HG02885 (cell line): ENCODE results near the gene INAVA.

ENCODE experiments used
- ATAC-seq: cut with Tn5 transposase; IDR thresholded peaks from one replicate; pipeline ENCODE4 v1.9.1; 2021; ENCODE audit warnings: mild to moderate bottlenecking; ENCODE audit not compliant: unreplicated experiment, poor library complexity

INAVA gene, protein sequence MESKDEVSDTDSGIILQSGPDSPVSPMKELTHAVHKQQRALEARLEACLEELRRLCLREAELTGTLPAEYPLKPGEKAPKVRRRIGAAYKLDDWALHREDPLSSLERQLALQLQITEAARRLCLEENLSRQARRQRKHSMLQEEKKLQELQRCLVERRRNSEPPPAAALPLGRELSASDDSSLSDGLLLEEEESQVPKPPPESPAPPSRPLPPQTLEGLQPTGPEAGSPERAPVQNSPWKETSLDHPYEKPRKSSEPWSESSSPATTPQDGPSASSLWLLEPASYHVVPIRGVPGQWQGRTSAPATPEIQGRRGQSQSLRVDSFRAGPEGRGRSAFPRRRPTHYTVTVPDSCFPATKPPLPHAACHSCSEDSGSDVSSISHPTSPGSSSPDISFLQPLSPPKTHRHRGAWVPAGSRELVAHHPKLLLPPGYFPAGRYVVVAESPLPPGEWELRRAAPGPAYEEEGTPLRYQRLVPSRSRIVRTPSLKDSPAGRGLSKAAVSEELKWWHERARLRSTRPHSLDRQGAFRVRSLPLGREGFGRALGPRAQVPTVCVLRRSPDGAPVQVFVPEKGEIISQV

DNA sequence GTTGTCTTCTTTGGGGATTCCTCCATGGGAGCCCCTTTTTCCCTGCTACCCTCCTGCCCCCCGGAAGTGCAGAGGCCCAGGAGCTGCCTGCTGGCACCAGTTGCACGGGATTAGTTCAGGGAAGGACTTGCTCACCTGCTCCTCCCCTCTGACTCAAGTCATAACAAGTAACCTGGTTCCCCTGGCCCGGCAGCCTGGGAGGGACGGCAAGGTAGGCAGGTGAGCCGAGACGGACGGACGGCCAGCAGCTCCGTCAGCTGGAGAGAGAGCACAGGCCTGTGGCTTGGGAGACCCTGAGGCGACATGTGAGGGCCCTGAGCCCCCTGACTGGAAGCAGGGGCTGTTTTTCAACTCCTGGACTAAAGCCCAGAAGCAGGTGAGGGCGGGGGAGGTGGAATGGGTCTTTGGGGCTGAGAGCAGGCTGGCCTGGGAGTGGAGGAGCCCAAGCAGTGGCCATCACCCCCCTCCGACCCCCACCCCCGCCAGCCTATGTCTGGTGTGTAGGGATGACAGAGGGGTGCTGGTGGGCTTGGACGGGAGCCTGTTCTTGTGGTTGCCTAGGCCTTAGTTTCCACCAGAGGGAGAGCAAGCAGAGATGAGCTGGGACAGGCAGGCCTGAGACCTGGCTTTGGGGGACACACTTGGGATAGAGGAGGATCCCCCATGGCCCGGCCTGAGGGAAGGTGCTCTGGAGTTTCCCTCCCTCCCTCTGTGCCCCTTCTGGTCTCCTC, at the start of gene INAVA:
Gene INAVA, plus strand, starts transcription at position 189 of the 731 bp plus-strand sequence. CDS start 3,501 bp downstream, outside the sequence.
- ATAC-seq = no peak

DNA sequence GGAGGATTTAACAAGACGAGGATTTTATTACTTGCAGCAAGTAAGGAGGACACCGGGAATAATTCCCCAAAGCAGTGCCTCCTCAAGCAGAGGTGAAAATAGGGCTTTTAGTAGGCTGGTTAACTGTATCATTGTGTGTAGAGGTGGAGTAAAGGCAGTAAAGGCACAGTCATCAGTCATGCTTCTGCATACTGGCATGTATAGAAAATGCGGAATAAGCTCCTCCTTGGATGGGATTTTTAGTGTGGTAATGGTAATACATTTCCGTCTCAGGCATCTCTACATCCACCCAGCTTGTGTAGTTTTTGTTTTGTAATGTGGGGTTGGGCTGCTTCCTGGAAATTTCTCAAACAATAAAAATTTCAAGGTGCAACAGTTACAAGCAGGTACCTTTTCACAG, 49.3 kb upstream of the INAVA start:
- no peak for ATAC-seq

DNA sequence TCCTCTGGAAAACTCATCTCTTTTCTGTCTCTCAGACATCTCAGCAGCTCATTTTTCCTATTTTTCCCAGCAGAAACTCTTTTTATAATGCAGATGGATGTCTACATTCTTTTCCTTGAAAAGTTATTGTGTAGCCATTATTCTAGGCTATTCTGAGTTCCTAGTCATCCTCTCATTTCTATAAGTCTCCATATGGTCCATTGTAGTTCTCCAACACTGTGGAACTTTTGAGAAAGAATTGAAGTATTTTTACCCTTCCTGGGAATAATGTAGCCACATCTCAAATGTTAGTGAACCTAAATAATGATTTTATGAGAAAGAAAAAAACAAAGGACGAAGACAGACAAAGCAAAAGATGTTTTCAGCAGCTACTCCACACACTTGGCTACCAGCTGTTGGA, 48.3 kb upstream of the INAVA start:
- ATAC-seq = no peak

DNA sequence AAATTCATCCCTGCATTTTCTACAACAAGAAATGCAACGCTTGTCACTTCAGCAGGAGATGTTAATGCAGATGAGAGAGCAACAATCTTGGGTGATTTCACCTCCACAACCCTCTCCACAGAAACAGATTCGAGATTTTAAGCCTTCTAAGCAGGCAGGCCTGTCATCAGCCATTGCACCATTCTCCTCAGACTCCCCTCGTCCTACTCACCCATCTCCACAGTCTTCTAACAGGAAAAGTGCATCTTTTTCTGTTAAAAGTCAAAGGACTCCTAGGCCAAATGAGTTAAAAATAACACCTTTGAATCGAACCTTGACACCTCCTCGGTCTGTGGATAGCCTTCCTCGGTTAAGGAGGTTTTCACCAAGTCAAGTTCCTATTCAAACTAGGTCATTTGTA, 45.3 kb upstream of the INAVA start:
- no peak for ATAC-seq

DNA sequence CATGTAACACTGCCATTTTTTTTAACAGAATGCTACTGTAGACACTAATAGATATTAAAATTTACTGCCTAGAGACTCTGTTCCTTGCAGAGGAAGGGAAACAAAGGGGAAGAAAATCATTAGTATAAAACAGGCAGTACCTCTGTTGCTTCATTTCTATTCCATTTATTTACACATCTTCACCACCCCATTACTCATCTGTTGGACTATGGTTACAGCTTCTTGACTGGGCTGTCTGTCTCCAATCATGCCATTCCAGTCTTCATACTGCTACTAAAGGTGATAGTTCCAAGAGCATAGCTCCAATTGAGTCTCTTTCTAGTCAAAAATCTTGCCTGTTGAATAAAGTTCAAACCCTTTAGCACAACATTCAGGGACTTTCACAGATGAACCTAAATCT, 44.1 kb upstream of the INAVA start:
- no peak for ATAC-seq

DNA sequence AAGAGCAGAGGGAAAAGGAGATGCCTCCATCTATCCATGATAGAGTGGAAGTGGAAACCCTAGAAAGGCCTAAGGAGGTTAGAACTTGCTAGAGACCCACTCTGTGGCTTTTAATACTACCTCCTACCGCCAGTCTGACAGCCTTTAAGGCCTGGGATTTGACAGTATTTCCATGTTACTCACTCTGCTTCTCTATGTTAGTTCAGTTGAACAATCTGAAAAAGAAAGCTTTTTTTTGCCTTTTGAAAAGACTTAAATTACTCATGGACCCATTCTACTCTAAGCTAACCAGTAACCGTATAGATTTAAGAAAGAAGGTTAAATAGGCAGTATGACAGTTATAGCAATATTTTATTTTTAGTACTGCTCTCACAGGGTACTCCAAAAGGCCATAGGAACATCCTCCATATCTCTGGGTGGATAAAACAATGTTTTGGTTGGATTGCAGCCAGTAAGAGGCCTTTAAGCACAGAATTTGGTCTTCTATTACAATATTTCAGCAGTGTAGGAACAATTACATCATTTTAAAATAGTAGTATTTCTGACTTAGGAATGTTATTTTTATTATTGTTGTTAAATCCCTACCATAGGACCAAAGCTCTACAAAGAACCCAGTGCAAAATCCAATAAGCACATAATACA, 37.9 kb upstream of the INAVA start:
- ATAC-seq = no peak

DNA sequence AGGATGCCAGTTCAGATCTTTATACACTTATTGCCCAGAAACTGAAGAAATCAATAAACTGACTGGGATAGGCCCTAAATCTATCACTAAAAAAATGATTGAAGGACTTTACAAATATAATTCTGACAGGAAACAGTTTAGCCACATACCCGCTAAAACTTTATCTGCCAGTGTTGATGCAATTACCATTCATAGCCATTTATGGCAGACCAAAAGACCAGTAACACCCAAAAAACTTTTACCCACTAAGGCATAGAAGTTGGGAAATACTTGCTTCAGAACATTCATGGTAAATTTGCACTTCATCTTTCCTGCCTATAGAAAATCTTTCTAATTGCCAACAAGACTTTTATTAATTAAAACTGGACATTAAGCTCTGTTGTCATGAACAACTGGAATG, 36.9 kb upstream of the INAVA start:
- ATAC-seq = no peak

DNA sequence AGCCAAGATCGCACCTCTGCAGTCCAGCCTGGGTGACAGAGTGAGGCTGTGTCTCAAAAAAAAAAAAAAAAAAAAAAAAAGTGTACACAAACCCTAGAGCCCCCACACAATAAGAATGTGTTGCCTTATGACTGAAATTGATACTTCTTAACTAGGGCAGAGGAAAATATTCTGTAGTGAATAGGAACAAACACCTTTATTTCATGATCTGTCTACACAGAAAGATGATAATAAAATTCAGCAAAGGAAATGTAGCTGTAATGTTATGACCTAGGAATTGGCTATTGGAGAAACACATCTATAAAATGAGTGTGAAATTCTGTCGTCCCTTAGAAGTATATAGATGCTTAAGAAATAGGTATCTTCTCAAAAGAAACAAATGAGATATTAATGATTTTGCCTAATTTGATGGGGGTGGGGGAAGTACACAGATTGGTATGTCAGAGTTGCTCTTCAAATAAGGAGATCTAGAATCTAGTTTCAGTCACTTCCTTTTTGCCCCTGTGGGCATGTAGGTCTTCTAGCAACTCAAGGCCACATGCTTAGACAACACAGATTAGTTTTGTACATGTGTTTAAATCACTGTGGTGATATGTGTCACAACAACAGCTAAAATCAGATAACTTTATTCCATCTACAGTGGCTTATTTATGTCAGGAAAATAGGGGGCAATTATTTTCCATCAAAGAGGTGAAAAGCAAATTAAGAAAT, 32.6 kb upstream of the INAVA start:
- ATAC-seq = no peak

DNA sequence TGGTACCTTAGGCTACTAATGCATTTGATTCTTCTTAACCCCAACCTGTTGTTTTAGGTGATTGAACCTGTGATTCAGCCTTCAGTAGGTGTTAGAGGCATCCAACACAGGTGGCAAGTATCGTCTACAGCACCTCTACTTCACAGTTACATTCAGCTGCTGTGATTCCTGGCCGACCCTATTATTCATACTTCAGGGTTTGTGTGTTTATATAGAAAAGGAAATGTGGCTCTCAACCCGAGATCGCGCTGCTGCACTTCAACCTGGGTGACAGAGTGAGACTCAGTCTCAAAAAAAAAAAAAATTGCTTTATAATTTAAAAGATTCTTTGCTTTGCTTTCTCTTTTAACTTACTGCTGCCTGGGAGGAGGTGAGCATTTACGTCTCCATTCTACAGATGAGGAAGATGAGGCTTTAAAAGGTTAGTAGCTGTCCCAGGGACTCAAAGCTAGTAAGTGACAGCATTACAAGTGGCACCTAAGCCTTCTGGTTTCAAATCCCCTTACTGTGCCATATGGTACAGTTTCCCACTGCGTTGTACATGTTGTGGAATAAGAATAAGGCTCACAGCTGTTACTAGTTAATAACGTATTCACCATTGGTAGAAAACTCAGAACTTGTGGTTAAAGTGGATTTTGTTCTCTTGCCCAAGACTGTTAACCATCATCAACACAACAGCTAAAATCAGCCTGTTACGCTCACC, 31.8 kb upstream of the INAVA start:
- no peak for ATAC-seq

DNA sequence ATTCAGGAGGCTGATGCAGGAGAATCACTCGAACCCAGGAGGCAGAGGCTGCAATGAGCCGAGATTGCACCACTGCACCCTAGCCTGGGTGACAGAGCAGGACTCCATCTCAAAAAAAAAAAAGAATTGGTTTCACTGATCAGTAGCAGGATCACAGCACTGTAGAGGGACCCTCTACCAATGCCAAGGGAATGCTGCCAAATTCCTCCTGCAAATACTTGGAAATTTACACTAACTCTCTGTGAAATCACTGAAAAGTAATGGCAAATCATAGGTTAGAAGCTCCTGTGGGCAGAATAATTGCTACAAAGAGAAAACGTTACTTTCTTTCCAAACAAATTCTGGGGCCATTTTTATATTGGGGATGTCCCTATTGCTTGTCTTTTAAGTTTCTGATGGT, 28.6 kb upstream of the INAVA start:
- ATAC-seq = no peak

DNA sequence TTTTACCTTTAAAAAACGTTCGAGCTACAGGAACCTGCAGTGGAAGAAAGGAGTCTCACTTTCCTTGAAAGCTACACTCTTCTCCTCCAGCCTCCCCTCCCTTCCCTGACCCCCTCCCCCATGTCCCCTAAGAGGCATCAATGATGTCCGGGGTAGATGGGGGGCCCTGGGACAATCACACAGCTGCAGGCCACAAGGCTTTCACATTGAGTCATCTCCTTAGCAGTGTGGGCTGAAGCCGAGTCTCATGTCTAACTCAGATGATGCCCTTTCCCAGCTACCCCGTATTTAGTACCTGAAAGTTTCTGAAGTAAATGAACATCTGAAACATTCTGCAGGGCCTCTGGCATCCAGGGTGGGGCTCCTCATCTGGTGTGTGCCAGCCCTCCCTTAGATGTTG, 28.2 kb upstream of the INAVA start:
- ATAC-seq = peak; percentile 83

DNA sequence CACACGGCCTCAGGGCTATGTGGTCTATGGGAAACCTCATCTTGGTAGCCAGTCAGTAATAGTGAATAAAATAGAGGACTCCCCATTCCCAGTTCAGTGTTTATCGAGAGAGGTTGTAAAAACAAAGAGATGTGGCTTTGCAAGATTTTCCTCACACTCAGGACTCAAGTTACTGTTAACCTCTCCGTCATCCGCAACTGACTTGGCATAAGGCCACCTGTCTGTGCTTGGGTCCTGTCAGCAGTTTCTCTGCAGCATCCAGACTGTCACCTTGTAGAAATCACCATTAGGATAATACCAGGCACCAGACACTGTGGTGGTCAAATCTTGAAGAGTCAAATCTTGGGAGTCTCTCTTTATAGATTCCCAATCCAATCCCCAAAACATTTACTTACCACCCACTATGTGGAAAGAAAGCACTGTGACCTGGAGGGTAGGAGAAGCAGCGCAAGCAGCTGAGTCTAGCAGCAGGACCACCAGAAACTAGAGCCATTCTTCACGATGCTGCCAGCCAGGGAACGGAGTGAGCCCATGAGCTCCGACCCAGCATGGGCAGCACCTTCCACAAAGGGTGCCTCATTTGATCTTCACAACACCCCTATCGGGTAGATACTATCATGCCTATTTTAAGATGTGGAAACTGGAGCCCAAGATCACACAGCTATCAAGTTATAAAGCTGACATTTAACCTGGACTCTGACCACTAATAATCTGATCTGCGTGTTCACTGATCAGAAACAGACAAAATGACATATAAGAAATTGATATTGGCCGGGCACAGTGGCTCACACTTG, 27.5 kb upstream of the INAVA start:
- peak; percentile 12 for ATAC-seq

DNA sequence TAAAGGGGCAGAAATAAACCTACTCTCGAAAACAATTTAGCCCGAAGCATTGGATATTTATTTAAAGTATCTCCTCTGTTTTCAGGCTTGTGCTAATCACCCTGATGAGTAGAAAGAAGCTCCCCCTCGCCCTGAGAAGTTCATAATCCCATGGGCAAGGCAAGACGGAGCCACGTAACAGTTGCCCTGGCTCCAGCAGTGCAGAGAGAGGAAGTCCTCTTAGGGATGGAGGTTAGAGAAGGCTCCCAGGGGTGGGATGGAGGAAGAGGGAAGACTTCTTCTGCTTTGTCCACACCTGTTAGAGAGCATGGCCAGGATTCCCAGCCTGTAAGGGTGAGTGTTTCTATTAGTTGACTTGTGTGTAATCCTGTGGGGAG, 25.3 kb upstream of the INAVA start:
- no peak for ATAC-seq

DNA sequence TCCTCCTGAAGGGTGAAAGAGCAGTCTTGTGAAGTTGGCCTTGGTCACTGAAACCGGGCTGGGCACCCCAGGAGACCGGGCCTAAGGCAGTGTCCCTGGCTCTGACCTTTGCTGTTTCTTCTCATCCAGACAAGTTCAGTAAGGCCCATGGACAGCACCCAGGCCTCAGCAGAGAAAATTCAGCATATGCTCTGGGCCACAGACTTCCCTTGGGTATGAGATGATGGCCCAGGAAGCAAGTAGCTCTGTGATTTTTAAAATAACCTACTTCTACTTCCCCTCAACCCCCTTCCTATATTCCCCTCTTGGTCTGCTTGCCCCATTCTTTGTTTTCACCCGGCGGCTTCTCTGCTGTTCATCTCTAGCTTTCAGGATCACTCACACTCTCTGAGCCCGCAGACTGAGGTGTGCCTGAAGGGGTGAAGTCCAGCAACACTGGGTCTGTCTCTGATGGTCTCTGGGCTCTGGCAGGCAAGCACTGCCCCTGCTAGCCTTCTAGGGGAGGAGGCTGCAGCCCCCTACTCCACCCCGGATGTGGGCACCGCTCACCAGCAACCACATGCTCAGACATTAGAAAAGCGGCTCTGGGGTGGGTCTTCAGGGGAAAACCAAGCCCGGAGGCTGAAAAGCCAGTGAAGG, 24.8 kb upstream of the INAVA start:
- ATAC-seq = peak; percentile 68

DNA sequence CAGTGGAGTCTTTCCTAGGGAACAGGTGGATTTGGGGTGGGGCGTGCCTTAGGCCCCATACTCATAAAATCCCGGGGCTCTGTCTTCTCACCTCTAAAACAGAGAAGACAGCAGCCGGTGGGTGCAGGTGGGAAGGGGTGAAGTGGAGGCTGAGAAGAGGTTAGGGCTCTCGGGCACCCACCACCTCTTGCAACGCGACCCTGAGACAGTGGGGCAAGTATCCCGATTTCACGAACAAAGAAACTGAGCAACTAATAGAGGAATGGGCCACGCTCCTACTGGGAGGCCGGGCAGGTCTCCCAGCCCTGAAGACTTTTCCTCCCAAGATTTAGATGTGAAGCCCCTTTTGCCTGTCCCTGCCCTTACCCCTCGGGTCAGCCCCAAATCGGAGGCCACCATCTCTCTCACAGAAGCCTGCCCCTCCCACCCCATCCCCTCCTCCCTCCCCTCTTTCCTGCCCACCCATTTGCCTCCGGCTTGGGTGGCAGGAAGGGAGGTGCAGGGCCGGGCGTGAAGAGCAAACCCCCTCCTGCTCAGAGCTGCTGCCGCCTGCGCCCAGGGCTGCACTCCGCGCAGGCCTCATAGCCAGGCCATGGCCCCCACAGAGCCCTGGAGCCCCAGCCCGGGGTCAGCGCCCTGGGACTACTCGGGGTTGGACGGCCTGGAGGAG, 22.1 kb upstream of the INAVA start, which contains the start of gene GPR25:
Gene GPR25, plus strand, starts transcription at position 536 of the 670 bp plus-strand sequence. Its CDS starts 57 bp downstream, at position 593.
- no peak for ATAC-seq

DNA sequence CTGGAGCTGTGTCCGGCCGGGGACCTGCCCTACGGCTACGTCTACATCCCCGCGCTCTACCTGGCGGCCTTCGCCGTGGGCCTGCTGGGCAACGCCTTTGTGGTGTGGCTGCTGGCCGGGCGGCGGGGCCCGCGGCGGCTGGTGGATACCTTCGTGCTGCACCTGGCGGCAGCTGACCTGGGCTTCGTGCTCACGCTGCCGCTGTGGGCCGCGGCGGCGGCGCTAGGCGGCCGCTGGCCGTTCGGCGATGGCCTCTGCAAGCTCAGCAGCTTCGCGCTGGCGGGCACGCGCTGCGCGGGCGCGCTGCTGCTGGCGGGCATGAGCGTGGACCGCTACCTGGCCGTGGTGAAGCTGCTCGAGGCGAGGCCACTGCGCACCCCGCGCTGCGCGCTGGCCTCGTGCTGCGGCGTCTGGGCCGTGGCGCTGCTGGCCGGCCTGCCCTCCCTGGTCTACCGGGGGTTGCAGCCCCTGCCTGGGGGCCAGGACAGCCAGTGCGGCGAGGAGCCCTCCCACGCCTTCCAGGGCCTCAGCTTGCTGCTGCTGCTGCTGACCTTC, 21.5 kb upstream of the INAVA start:
- ATAC-seq = no peak

DNA sequence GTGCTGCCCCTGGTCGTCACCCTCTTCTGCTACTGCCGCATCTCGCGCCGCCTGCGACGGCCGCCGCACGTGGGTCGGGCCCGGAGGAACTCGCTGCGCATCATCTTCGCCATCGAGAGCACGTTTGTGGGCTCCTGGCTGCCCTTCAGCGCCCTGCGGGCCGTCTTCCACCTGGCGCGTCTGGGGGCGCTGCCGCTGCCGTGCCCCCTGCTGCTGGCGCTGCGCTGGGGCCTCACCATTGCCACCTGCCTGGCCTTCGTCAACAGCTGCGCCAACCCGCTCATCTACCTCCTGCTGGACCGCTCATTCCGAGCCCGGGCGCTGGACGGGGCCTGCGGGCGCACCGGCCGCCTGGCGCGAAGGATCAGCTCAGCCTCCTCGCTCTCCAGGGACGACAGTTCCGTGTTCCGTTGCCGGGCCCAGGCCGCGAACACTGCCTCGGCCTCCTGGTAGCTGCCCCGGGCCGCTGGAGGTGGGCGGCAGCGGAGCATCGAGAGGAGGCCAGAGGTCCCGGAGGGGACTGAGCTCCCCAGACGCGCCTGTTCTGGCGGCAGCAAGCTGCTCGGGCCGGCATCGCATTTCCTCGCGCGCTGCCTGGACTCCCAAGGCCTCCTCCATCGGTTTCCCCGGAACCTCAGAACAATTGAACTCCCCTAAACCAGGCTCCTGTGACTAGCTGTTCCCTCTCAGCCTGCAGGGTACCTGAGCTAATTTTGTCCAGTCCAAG, 20.9 kb upstream of the INAVA start:
- ATAC-seq = no peak
